Activated CD4-positive, alpha-beta T cell treated with anti-CD3 and anti-CD28 coated beads for 36 hours (primary cell): ENCODE results near the gene FBH1. TPM values are rescaled to one million over a fixed set of nuclear protein-coding genes. Genes with fewer than 3 reads are reported as not detected.

ENCODE experiments used
- ATAC-seq: fragments of 200-7000 bp; cut with Tn5 transposase; one replicate; pipeline ENCODE4 v1.10.0; 2021; ENCODE audit warnings: mild to moderate bottlenecking, moderate library complexity
- CTCF ChIA-PET: fragments of 350-600 bp; sonication (Branson Sonifier 250); formaldehyde crosslinking; loops from one replicate; lab custom pipeline; 2021; ENCODE audit warnings: antibody characterized with exemption; lab: Charles Lee
- POLR2A ChIA-PET: fragments of 350-600 bp; sonication (Branson Sonifier 250); formaldehyde crosslinking; loops from one replicate; lab custom pipeline; 2021; ENCODE audit warnings: antibody characterized with exemption, inconsistent platforms; lab: Charles Lee
- DNase-seq: peaks from one replicate; pipeline ENCODE4 v3.0.0-alpha.2; 2020
- H3K27ac Mint-ChIP-seq: one replicate; pipeline ENCODE4 v1.8.0; 2021; ENCODE audit warnings: mixed read lengths
- H3K27me3 Mint-ChIP-seq: one replicate; pipeline ENCODE4 v1.8.0; 2021; ENCODE audit warnings: mixed read lengths
- H3K36me3 Mint-ChIP-seq: one replicate; pipeline ENCODE4 v1.8.0; 2021; ENCODE audit warnings: low read depth, mixed read lengths
- H3K4me1 Mint-ChIP-seq: one replicate; pipeline ENCODE4 v1.8.0; 2021; ENCODE audit warnings: mixed read lengths
- H3K4me3 Mint-ChIP-seq: one replicate; pipeline ENCODE4 v1.8.0; 2021; ENCODE audit warnings: mild to moderate bottlenecking, moderate library complexity, mixed read lengths
- H3K9me3 Mint-ChIP-seq: one replicate; pipeline ENCODE4 v1.8.0; 2021; ENCODE audit warnings: low read depth, mixed read lengths
- intact Hi-C, 2 experiments: fragments of 100-400 bp; cut with DNase I in 1 of 2; cut with micrococcal nuclease in 1 of 2; formaldehyde crosslinking; loops; one replicate each; pipeline versions ENCODE4 v1.14.2 to v1.15.1; 2022 to 2024; cut with DNase I, micrococcal nuclease
- total RNA-seq, 2 experiments: library from RNA; stranded (reverse); gene quantifications; one replicate each; pipeline ENCODE4 v1.2.3, GENCODE V29; 2021

FBH1 gene
- total RNA-seq, 2 experiments from 2014 or later: 53.3 to 56.2 TPM

- H3K27me3 Mint-ChIP-seq: no peaks in the 10 kb centered on the region
- peaks cover 70% of the 10 kb centered on the region for H3K4me1 Mint-ChIP-seq
- ATAC-seq (no peak), DNase-seq (no peak)
- peaks cover 39% of the 10 kb centered on the region for H3K36me3 Mint-ChIP-seq
- intact Hi-C loops: loop anchor here in 1 of 2 experiments (5.0 kb wide), 1 partner anchor 510 kb away; no protein-coding TSS in a partner anchor
- ChIA-PET POLR2A (no interaction called here), CTCF (interaction anchor here (1.0 kb wide), 1 partner anchor 122 kb away, joined by 3 read pairs; no protein-coding TSS in a partner anchor)
- H3K4me3 Mint-ChIP-seq: peak overlapping the region; percentile 25
- peak overlapping the region; percentile 2 for H3K27ac Mint-ChIP-seq
- H3K9me3 Mint-ChIP-seq: no peaks in the 10 kb centered on the region
Observed at GRCh38 chr10:5892007-5892406, 2.0 kb downstream of the FBH1 start.

DNA sequence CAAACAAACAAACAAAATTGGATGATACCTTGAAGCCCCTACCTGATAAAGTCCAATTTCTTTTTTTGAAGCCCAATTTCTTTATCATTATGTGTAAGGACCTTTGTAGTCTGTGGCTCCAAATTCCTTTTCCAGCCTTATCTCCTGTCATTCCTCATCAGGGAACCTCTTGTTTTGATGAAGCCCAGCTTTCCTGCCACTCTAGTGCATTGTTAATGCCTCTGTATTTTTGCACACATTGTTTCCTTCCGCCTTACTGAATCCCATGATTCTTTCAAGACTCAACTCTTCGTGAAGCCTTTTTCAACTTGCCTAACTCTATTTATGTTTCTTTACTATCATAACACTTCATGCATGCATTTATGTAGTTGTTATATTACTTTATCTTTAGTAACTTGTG is 3.3 kb downstream of the FBH1 start:
- Mint-ChIP-seq H3K36me3 (peaks cover 43% of the 10 kb centered on the region), H3K4me1 (peaks cover 60% of the 10 kb centered on the region), H3K9me3 (peaks cover 4% of the 10 kb centered on the region), H3K27me3 (no peaks in the 10 kb centered on the region), H3K4me3 (no peak overlapping the region), H3K27ac (no peak overlapping the region)
- intact Hi-C loops: loop anchor here in 1 of 2 experiments (5.0 kb wide), 1 partner anchor 509 kb away; no protein-coding TSS in a partner anchor
- ATAC-seq (no peak), DNase-seq (no peak)
- POLR2A ChIA-PET: interaction anchor here (0.7 kb wide), 1 partner anchor 18 kb away, joined by 3 read pairs; no protein-coding TSS in a partner anchor
- CTCF ChIA-PET: interaction anchor here (1.0 to 1.5 kb wide), 4 partner anchors 10 to 193 kb away, joined by 3 to 6 read pairs (median 4); no protein-coding TSS in a partner anchor

DNA sequence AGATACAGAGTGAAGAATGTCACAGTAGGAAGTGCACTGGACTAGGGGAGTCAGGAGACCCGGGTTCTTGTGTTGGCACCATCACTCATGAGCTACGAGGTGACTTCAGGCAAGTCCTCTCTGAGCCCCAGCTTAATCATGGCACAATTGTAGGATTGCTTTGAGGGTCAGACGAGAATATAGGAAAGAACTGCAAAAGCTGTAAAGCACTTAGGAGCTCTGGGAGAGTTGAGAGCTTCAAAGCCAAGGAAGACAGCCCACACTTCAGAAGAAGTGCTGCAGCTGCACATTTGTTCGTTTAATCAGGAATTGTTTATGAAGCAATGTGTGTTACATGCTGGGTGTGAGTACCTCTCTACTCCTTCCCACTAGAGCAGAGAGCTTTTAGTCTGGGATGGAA is 4.4 kb downstream of the FBH1 start:
- no peak for ATAC-seq
- H3K9me3 Mint-ChIP-seq: peaks cover 4% of the 10 kb centered on the region
- H3K4me3 Mint-ChIP-seq: no peak overlapping the region
- POLR2A ChIA-PET: interaction anchor here (0.7 kb wide), 1 partner anchor 85 kb away, joined by 3 read pairs; no protein-coding TSS in a partner anchor
- peaks cover 56% of the 10 kb centered on the region for H3K4me1 Mint-ChIP-seq
- intact Hi-C loops: loop anchor here in 1 of 2 experiments (5.0 kb wide), 1 partner anchor 508 kb away; no protein-coding TSS in a partner anchor
- no peak for DNase-seq
- CTCF ChIA-PET: interaction anchor here (0.7 to 1.5 kb wide), 5 partner anchors 9 to 443 kb away, joined by 3 to 6 read pairs (median 4); no protein-coding TSS in a partner anchor
- H3K27me3 Mint-ChIP-seq: no peaks in the 10 kb centered on the region
- H3K36me3 Mint-ChIP-seq: peaks cover 44% of the 10 kb centered on the region
- no peak overlapping the region for H3K27ac Mint-ChIP-seq

GRCh38 chr10:5894873-5895272 is 4.8 kb downstream of the FBH1 start:
- H3K4me3 Mint-ChIP-seq: no peak overlapping the region
- no peak overlapping the region for H3K27ac Mint-ChIP-seq
- H3K27me3 Mint-ChIP-seq: no peaks in the 10 kb centered on the region
- no peak for ATAC-seq
- H3K36me3 Mint-ChIP-seq: peaks cover 44% of the 10 kb centered on the region
- ChIA-PET POLR2A (no interaction called here), CTCF (no interaction called here)
- H3K4me1 Mint-ChIP-seq: peaks cover 56% of the 10 kb centered on the region
- intact Hi-C loops: loop anchor here in 1 of 2 experiments (5.0 kb wide), 1 partner anchor 507 kb away; no protein-coding TSS in a partner anchor
- peaks cover 4% of the 10 kb centered on the region for H3K9me3 Mint-ChIP-seq
- no peak for DNase-seq

GRCh38 chr10:5895365-5895764 is 5.3 kb downstream of the FBH1 start:
- intact Hi-C loops: no loop called here
- POLR2A ChIA-PET: no interaction called here
- peaks cover 4% of the 10 kb centered on the region for H3K9me3 Mint-ChIP-seq
- no peaks in the 10 kb centered on the region for H3K27me3 Mint-ChIP-seq
- peak overlapping the region; percentile 37 for H3K27ac Mint-ChIP-seq
- H3K4me1 Mint-ChIP-seq: peaks cover 56% of the 10 kb centered on the region
- no peak for ATAC-seq
- CTCF ChIA-PET: no interaction called here
- H3K4me3 Mint-ChIP-seq: no peak overlapping the region
- DNase-seq: no peak
- peaks cover 44% of the 10 kb centered on the region for H3K36me3 Mint-ChIP-seq

DNA sequence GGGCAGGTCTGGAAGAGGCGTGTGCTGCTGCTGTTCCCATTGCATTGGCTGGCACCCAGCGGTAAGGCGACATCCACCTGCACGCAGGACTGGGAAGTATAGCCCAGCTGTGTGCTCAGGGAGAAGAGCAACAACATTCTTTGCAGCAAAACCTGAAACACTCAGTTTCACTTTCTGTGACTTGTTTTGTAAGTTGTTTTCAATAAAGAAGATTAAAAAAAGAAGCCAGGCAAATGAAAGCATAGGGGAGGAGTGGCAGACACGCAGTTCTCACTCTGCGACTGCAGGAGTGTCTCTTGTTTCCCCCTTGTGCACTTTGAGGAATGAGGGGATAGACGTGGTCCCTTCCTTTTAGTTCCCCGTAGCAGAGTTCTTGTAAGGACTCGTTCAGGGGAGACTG is 5.8 kb downstream of the FBH1 start:
- H3K27ac Mint-ChIP-seq: peak overlapping the region; percentile 37
- H3K4me3 Mint-ChIP-seq: no peak overlapping the region
- no peak for DNase-seq
- POLR2A ChIA-PET: no interaction called here
- peak; percentile 42 for ATAC-seq
- H3K27me3 Mint-ChIP-seq: no peaks in the 10 kb centered on the region
- CTCF ChIA-PET: no interaction called here
- peaks cover 53% of the 10 kb centered on the region for H3K4me1 Mint-ChIP-seq
- peaks cover 4% of the 10 kb centered on the region for H3K9me3 Mint-ChIP-seq
- H3K36me3 Mint-ChIP-seq: peaks cover 44% of the 10 kb centered on the region
- intact Hi-C loops: no loop called here

DNA sequence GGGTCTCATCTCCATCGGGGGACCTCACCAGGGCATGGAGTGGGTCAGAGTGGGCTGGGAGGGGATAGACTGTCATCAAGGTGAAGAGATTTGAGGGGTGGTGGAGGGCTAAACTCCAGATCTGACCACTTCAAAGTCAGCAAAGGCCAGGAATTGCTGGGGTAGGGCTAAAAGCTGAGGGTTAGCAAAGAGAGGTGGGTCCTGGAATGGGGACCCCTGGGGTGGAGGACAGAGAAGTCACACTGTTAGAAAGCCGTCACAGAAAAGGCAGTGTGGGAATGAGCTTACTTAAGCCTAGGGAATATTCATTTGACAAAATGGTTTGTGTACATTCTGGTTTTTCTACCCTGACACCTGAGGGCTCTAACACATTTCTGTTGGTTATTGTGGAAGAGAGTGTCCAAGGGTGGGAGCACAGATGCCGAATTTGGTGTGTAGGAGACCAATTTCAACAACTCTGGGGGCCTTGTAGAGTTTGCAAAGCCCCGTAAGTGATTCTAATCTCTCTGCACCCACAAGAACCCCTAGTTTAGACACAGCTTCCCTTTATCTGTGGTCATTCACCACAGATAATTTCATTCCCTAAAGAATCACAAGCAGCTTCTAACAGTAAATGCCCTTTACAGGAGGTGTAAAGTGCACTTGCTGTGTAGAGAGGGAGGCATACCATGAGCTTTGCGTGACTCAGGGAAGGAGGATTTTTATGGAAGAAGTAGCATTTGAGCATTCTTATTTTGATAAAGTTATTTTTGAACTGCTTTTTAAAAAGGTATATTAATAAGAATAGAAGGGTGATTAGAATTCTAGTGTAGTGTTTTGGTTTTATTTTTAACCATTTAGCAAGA is 6.4 kb downstream of the FBH1 start:
- DNase-seq (no peak), ATAC-seq (no peak)
- Mint-ChIP-seq H3K27me3 (no peaks in the 10 kb centered on the region), H3K9me3 (peaks cover 4% of the 10 kb centered on the region), H3K4me3 (no peak overlapping the region), H3K36me3 (peaks cover 40% of the 10 kb centered on the region), H3K4me1 (peaks cover 47% of the 10 kb centered on the region), H3K27ac (peak overlapping the region; percentile 37)
- intact Hi-C loops: no loop called here
- POLR2A ChIA-PET: no interaction called here
- CTCF ChIA-PET: interaction anchor here (1.7 kb wide), 1 partner anchor 9 kb away, joined by 5 read pairs; no protein-coding TSS in a partner anchor

DNA sequence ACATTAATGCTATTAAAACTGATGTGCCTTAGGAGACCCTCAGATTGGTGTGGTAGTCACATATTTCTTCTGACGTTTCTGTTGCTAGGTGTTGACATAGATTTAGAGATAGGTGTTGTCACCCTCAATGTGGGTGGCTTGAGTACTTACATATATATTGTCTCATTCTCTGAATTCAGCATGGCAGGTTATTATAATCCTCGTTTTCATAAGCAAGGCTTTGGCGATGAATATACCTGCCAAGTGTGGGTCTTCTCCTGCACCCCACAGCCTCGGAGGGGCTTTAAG is 7.0 kb downstream of the FBH1 start:
- CTCF ChIA-PET: interaction anchor here (1.7 kb wide), 1 partner anchor 9 kb away, joined by 5 read pairs; no protein-coding TSS in a partner anchor
- intact Hi-C loops: no loop called here
- H3K4me1 Mint-ChIP-seq: peaks cover 41% of the 10 kb centered on the region
- POLR2A ChIA-PET: no interaction called here
- DNase-seq (no peak), ATAC-seq (no peak)
- H3K4me3 Mint-ChIP-seq: no peak overlapping the region
- no peaks in the 10 kb centered on the region for H3K27me3 Mint-ChIP-seq
- H3K27ac Mint-ChIP-seq: no peak overlapping the region
- peaks cover 4% of the 10 kb centered on the region for H3K9me3 Mint-ChIP-seq
- peaks cover 40% of the 10 kb centered on the region for H3K36me3 Mint-ChIP-seq

DNA sequence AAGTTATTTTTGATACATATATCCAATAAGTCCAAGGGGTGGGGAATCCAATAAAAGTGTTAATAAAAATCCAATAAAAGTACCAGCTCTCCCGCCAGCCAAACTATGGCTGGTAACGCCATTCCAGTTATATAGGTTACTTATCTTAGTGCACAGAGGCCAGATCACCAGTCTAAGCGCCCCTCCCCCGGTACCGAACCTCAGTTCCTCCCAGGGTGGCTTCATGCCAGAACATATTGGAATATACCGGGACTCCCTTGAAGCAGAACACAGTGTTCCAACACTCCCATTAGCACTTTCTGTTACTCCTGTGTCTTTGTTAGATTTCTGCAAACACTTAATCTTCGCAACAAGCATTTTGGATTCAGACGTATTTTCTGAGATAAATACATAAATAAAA is 7.5 kb downstream of the FBH1 start:
- ChIA-PET CTCF (interaction anchor here (1.7 kb wide), 1 partner anchor 10 kb away, joined by 5 read pairs; no protein-coding TSS in a partner anchor), POLR2A (no interaction called here)
- Mint-ChIP-seq H3K4me1 (peaks cover 36% of the 10 kb centered on the region), H3K27me3 (no peaks in the 10 kb centered on the region), H3K4me3 (no peak overlapping the region), H3K27ac (no peak overlapping the region), H3K9me3 (peaks cover 4% of the 10 kb centered on the region), H3K36me3 (peaks cover 40% of the 10 kb centered on the region)
- no peak for ATAC-seq
- DNase-seq: no peak
- intact Hi-C loops: no loop called here

DNA sequence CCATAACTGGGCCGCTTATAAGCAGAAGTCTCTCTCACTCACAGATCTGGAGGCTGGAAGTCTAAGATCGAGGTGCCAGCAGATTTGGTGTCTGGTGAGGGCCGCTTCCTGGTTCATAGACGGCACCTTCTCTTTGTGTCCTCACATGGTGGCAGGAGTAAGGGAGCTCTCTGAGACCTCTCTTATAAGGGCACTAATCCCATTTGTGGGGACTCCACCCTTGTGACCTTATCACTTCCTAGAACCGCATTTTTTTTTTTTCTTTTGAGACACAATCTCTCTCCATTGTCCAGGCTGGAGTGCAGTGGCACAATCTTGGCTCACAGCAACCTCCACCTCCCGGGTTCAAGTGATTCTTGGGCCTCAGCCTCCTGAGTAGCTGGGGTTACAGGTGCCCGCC is 8.1 kb downstream of the FBH1 start:
- ATAC-seq: no peak
- DNase-seq: no peak
- Mint-ChIP-seq H3K36me3 (peaks cover 40% of the 10 kb centered on the region), H3K4me3 (no peak overlapping the region), H3K4me1 (peaks cover 32% of the 10 kb centered on the region), H3K9me3 (peaks cover 4% of the 10 kb centered on the region), H3K27me3 (no peaks in the 10 kb centered on the region), H3K27ac (no peak overlapping the region)
- POLR2A ChIA-PET: no interaction called here
- intact Hi-C loops: no loop called here
- CTCF ChIA-PET: interaction anchor here (0.6 kb wide), 1 partner anchor 463 kb away, joined by 4 read pairs; no protein-coding TSS in a partner anchor

DNA sequence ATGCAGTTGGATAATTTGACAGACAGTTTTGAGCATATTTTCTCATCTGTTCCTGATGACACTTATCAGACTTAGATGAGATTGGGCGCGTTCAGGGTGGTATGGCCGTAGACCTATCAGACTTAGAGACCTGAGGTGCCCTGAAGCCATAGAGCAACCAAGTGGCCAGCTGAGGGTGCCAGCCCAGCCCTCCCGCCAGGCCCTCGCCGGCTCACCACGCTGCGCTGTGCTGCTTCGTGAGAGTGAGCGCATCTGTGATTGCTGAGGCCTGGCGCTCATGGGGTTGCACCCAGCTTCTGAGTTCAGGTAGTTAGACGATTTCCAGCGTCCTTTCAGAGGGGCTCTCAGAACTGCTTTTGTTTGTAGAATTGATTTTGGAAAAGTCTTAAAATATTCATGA is 10.2 kb downstream of the FBH1 start:
- POLR2A ChIA-PET: no interaction called here
- H3K36me3 Mint-ChIP-seq: peaks cover 32% of the 10 kb centered on the region

More for the DNA sequence above, 10.2 kb downstream of the FBH1 start:
- peaks cover 4% of the 10 kb centered on the region for H3K9me3 Mint-ChIP-seq
- H3K4me1 Mint-ChIP-seq: peaks cover 23% of the 10 kb centered on the region
- no peak overlapping the region for H3K4me3 Mint-ChIP-seq
- DNase-seq (no peak), ATAC-seq (no peak)
- intact Hi-C loops: no loop called here
- no peaks in the 10 kb centered on the region for H3K27me3 Mint-ChIP-seq
- H3K27ac Mint-ChIP-seq: no peak overlapping the region
- CTCF ChIA-PET: interaction anchor here (0.8 kb wide), 1 partner anchor 10 kb away, joined by 3 read pairs; the partner anchor contains the start of genes ANKRD16 and FBH1
